ENCODE results near the gene CDC37.

Gene CDC37

DNA sequence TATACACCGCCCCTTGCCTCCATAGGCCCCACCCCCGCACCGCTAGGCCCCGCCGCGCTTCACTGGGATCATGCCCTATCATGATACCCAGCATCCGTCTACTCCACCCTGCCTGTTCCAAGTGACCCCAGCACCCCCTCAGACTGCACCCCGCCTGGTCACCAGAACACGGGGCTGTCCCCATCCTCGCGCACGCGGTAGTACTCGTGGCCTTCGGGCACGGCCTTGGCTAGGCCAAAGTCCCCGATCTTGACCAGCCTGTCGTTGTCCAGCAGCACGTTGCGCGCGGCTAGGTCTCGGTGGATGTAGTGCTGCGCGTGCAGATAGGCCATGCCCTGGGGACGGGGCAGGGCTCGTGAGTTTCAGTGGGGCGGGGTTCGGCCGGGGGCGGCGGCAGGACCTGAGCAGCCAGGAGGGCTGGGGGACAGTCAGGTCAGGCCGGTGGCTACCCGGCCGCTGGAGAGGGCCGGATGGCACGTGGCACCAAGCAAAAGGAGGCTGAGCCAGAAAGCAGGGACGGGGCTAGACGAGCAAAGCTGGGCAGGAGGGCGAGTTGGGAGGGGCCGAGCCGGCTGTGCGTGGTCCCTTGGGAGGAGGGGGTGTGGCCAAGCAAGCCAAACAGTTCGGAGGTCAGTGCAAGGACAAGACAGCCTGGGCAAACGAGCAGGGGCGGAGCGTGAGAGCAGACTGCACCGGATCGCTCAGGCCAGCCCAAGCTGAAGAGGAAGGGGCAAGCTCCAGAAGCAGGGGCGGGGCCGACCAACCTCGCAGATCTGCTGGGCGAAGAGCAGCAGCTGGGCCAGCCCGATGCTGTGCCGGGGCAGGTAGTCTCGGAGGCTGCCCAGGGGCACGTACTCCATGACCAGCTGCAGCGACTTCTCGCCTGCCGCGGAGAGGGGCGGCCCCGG is 50.3 kb downstream of the CDC37 start:
- no peak for DNase-seq

DNA sequence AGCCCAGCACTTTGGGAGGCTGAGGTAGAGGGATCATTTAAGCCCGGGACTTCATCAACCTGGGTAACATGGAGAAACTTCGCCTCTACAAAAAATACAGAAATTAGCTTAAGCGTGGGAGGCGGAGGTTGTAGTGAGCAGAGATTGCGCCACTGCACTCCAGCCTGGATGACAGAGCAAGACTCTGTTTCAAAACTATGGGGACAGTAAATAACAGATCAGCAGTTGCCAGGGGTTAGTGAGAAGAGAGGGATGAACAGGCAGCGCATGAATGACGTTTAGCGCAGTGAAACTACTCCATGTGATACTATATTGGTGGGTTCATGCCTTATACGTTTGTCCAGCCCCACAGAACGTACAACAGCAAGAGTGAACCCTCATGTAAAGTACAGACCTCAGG is 56.8 kb downstream of the CDC37 start:
- no peak for DNase-seq

DNA sequence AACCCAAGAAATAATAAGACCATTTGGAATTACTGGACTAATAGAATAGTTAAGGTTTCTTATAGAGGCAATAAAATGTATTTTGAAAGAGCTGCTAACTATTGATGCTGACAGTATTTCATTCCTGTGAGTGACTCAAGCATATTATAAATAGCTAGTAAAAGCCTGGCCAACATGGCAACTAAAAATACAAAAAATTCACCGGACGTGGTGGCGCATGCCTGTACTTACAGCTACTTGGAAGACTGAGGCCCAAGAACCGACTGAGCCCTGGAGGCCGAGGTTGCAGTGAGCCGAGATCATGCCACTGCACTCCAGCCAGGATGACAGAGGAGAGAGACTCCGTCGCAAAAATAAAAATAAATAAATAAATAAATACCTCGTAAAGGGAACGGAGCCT is 58.6 kb downstream of the CDC37 start:
- DNase-seq: no peak

DNA sequence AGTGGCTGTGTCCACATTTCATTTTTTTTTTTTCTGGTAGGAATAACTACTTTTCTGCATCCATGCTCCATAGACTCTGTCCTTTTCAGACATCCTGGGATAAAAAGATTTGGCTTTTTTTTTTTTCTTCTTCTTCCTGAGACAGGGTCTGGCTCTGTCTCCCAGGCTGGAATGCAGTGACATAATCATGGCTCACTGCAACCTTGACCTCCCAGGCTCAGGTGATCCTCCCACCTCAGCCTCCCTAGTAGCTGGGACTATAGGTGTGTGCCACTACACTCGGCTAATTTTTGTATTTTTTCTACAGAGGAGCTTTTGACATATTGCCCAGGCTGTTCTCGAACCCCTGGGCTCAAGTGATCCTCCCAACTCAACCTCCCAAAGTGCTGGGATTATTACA is 59.8 kb downstream of the CDC37 start:
- no peak for DNase-seq
